RWPE2 (cell line): Measurements from ENCODE around the gene TRPM2.

Source experiments
- ATAC-seq: fragments of 200-7000 bp; cut with Tn5 transposase; 3 replicates; pipeline ENCODE4 v1.9.1; 2021; ENCODE audit warnings: low read depth
- DNase-seq: peaks from one replicate; pipeline ENCODE4 v3.0.0-alpha.2; 2020; ENCODE audit warnings: low spot score
- H3K27ac ChIP-seq: fragments of 450-650 bp; 2 replicates; pipeline ENCODE4 v1.5.1; 2017; ENCODE audit warnings: mild to moderate bottlenecking; ENCODE audit not compliant: poor library complexity, severe bottlenecking
- H3K27me3 ChIP-seq: fragments of 250-450 bp; sonication (Bioruptor Pico); 2 replicates; pipeline ENCODE4 v1.5.1; 2021; ENCODE audit warnings: mild to moderate bottlenecking, moderate library complexity; ENCODE audit not compliant: insufficient read depth, poor library complexity, severe bottlenecking
- H3K36me3 ChIP-seq: fragments of 250-450 bp; sonication (Bioruptor Pico); 2 replicates; pipeline ENCODE4 v1.5.1; 2020; ENCODE audit warnings: low read depth, mild to moderate bottlenecking, moderate library complexity
- H3K4me1 ChIP-seq: fragments of 250-450 bp; sonication (Bioruptor Pico); 2 replicates; pipeline ENCODE4 v1.5.1; 2021; ENCODE audit warnings: mild to moderate bottlenecking, moderate library complexity; ENCODE audit not compliant: insufficient read depth, poor library complexity, severe bottlenecking
- H3K4me3 ChIP-seq: fragments of 250-450 bp; sonication (Bioruptor Pico); 2 replicates; pipeline ENCODE4 v1.5.1; 2021; ENCODE audit warnings: mild to moderate bottlenecking, moderate library complexity; ENCODE audit not compliant: severe bottlenecking
- H3K9me3 ChIP-seq: fragments of 250-450 bp; sonication (Bioruptor Pico); 2 replicates; pipeline ENCODE4 v1.5.1; 2021; ENCODE audit warnings: mild to moderate bottlenecking, moderate library complexity; ENCODE audit not compliant: severe bottlenecking
- CTCF ChIP-seq: fragments of 450-650 bp; IDR thresholded peaks from one replicate; pipeline ENCODE4 v1.5.1; 2017; ENCODE audit warnings: mild to moderate bottlenecking, moderate library complexity; ENCODE audit not compliant: poor library complexity, severe bottlenecking

Gene TRPM2

GRCh38 chr21:44349847-44350772 lies 3.3 kb upstream of the TRPM2 start:
- no peak overlapping the region for H3K27ac ChIP-seq
- no peak overlapping the region for H3K4me3 ChIP-seq
- H3K27me3 ChIP-seq: peaks cover 57% of the 10 kb centered on the region
- ATAC-seq: no peak
- no peaks in the 10 kb centered on the region for H3K9me3 ChIP-seq
- no peaks in the 10 kb centered on the region for H3K36me3 ChIP-seq
- peak; percentile 65 for DNase-seq
- TF ChIP-seq CTCF: no peak
- H3K4me1 ChIP-seq: no peaks in the 10 kb centered on the region

- H3K27me3 ChIP-seq: peaks cover 57% of the 10 kb centered on the region
- H3K4me3 ChIP-seq: no peak overlapping the region
- no peak for ATAC-seq
- DNase-seq: peak; percentile 60
- no peak for TF ChIP-seq CTCF
- no peaks in the 10 kb centered on the region for H3K4me1 ChIP-seq
- H3K9me3 ChIP-seq: no peaks in the 10 kb centered on the region
- H3K27ac ChIP-seq: no peak overlapping the region
- no peaks in the 10 kb centered on the region for H3K36me3 ChIP-seq
Measured at GRCh38 chr21:44350773-44351481, 2.5 kb upstream of the TRPM2 start.

- H3K9me3 ChIP-seq: no peaks in the 10 kb centered on the region
- no peak overlapping the region for H3K4me3 ChIP-seq
- H3K36me3 ChIP-seq: no peaks in the 10 kb centered on the region
- no peak for ATAC-seq
- H3K27ac ChIP-seq: no peak overlapping the region
- H3K4me1 ChIP-seq: no peaks in the 10 kb centered on the region
- DNase-seq: no peak
- TF ChIP-seq CTCF: no peak
- peaks cover 57% of the 10 kb centered on the region for H3K27me3 ChIP-seq
Measured at GRCh38 chr21:44351535-44352252, 1.7 kb upstream of the TRPM2 start.

GRCh38 chr21:44352253-44352860 lies 1.1 kb upstream of the TRPM2 start:
- no peaks in the 10 kb centered on the region for H3K36me3 ChIP-seq
- no peaks in the 10 kb centered on the region for H3K9me3 ChIP-seq
- peaks cover 50% of the 10 kb centered on the region for H3K27me3 ChIP-seq
- no peak for TF ChIP-seq CTCF
- no peak overlapping the region for H3K27ac ChIP-seq
- DNase-seq (no peak), ATAC-seq (no peak)
- H3K4me3 ChIP-seq: no peak overlapping the region
- no peaks in the 10 kb centered on the region for H3K4me1 ChIP-seq
